Activated CD4-positive, CD25-positive, alpha-beta regulatory T cell (primary cell): Measurements from ENCODE around the gene CCDC134.
"Not testable (repeated sequence)": the region's sequence is repeated elsewhere in the genome, so short reads cannot be mapped to it uniquely, and the experiment has no call there.

ENCODE experiments used
- DNase-seq, 4 experiments: peaks; one replicate each; lab custom pipeline; 2025; lab: John Stamatoyannopoulos, UW

Gene CCDC134

GRCh38 chr22:41825376-41825775, 24.9 kb downstream of the CCDC134 start:
- no peak for DNase-seq

- no peak for DNase-seq
Measured at GRCh38 chr22:41826021-41826420, 25.5 kb downstream of the CCDC134 start.

GRCh38 chr22:41826430-41827383, 26.2 kb downstream of the CCDC134 start:
- DNase-seq = no peak

- DNase-seq = no peak
Measured at GRCh38 chr22:41827671-41828070, 27.2 kb downstream of the CCDC134 start.

GRCh38 chr22:41828516-41828915, 28.0 kb downstream of the CCDC134 start:
- no peak for DNase-seq

- no peak for DNase-seq
Measured at GRCh38 chr22:41830174-41830573, 29.7 kb downstream of the CCDC134 start.

DNA sequence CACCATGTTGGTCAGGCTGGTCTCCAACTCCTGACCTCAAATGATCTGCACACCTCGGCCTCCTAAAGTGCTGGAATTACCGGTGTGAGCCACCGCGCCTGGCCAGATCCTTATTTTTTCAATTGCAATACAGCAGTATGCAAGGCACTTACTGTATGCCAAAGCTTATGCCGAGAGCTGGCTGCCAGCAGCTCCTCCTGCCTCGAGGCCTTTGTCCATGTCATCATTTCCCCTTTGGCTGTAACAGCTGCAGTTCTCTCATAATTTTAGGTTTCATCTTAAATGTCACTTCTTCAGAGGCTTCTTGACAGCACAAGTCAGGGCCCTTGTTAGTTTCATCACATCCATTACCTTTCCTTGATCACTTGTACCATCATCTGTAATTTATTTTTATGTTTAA, 30.9 kb downstream of the CCDC134 start:
- no peak for DNase-seq

DNA sequence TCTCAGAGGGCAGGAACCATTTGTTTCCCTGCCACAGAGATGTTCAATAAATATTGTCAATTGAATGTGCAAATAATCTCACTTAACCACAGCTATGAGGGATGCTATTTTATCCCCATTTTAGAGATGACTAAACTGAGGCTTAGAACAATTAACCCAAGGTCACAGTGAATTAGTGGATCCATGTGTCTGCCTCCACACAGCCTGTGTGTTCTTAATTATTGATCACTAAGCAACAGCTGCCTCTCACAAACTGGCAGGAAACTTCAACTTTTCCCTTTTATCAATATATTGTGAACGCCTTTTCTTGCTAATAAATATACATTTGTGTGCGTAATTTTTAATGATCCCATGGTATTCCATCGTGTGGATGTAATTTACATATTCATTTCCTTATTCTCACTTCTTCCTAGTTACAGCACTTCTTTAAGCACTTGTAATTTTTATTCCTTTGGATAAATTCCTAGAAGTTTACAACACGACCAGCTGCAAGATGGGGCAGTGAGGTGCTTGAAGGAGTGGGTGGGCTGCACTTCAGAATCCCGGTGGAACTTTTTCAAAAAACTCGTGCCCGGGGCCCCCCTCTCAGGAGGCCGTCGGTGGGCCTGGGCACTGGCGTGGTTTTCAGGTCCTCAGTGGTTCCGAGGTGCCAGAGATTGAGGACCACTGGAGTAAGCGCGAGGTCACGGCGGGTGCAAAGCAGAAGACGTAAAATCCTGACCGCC, 31.5 kb downstream of the CCDC134 start:
- DNase-seq = no peak

DNA sequence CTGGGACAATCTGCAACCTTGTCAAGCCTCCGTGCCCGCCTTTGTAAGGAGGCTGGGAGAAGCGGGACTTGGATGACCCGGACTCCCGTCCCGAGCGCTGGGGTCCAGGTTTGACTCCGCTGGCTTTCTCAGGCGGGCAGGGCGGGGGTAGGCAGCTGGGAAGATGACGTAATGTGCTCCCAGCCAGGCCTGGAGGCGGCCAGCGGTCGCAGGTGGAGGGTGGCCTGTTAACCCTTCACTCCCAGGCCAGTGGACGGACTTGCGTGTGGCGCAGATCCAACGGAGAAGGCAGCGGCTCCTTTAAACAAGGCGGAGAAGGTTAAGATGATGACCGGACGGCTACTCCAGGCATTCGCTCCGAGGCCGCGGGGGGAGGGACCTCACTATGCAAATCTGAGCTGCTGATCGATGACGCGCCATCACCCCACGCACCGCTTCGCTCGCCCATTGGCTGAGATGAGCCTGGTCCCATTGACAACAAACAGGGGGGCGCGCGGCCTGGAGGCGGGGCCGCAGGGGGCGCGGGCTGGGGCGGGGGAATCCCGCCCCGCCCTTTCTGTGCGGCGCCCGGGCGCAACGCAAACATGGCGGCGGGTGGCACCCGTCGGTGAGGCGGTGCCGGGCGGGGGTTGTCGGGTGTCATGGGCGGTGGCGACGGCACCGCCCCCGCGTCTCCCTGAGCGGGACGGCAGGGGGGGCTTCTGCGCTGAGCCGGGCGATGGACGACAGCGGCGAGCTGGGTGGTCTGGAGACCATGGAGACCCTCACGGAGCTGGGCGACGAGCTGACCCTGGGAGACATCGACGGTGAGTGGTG, 32.3 kb downstream of the CCDC134 start, which contains the start of gene SREBF2:
SREBF2 (plus strand) TSS at position 553 of the 816 bp plus-strand sequence; CDS start at position 719, 166 bp downstream.
- peak; percentile 95 to 98 (median 96) for DNase-seq

GRCh38 chr22:41833369-41834004, 33.0 kb downstream of the CCDC134 start:
- DNase-seq = peak in 2 of 4 experiments; percentile 22 to 38

DNA sequence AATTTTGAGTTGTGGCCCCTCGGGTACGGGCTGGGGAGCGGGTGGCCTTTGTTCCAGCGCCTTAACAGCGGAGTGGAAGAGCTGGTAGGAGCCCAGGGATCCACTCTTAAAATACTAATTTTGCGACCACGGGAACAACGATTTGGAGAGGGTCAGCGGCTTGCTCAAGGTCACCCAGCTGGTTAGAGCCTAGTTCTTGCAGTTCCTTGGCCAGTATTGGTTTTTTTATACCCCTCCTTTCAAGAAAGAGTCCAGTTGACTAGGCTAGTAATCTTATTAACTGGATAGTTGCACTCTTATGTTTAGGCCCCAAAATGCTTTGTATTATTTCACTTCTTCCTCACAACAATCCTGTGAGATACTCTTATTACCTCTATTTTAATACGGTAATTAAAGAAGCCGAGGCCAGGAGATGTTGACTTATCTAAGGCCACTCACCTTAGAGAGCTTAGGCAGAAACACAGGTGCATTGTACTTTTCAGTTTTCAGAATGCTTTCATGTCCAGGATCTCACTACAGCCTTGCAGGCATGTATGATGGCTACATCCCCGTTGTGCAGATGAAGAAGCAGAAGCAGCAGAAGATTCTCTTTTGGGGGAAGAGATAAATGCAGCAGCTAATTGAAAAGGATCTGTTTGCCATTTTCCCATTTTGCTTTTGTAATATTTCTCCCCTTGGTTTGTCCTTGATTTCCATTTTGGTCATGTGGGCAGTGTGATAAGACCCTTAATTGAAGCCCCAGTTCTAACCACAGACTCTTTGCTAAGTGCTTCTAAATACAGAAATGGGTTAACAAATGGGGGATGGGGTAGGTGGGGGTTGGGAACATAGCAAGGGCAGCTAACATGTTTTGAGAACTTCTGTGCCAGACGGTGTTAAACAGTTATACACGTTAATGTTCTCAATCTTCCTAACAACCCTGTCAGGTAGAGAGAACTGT, 33.8 kb downstream of the CCDC134 start:
- DNase-seq = no peak

DNA sequence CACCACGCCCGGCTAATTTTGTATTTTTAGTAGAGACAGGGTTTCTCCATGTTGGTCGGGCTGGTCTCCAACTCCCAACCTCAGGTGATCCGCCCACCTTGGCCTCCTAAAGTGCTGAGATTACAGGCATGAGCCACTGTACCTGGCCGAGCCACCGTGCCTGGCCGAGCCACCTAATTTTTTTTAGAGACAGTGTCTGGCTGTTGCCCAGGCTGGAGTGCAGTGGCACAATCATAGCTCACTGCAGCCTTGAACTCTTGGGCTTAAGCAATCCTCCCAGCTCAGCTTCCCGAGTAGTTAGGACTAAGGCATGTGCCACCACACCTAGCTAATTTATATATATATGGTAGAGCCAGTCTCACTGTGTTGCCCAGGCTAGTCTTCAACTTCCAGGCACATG, 35.0 kb downstream of the CCDC134 start:
- not testable (repeated sequence) for DNase-seq

DNA sequence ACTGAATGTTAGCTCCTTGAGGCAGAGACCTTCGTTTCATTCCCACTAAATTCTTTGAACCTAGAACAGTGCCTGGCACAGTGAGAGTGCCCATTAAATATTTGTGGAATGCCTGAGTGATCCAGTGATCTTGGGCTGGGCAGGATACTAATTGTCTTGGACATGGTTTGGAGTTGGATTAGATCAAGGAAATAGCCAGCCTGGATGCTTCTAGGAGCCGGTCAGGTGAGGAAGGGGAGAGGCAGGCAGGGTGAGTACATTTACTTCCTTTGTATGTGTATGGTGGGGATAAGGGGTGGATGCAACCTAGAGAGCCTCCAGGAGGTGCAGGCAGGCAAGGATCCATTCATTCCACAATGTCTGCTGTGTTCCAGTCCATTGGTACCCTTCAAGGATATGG, 36.1 kb downstream of the CCDC134 start:
- no peak for DNase-seq

GRCh38 chr22:41838842-41839618, 38.6 kb downstream of the CCDC134 start:
- DNase-seq = no peak

DNA sequence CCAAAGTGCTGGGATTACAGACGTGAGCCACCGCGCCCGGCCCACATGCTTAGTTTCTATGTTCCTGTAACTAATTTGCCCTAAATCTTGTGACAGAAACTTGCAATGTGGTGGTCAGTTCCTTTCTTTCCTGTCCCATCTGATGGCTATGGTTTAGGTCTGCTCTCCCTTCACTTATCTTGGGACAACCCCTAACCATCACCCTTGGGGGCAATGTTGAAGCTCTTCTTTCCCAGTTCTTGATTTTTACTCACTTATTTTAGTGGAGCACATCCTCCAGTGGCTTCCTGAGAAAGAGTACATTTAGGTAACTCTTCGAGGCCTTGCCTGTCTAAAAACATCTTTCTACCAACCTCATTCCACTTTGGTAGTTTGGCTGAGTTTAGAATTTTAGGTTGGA, 39.7 kb downstream of the CCDC134 start:
- DNase-seq = no peak

DNA sequence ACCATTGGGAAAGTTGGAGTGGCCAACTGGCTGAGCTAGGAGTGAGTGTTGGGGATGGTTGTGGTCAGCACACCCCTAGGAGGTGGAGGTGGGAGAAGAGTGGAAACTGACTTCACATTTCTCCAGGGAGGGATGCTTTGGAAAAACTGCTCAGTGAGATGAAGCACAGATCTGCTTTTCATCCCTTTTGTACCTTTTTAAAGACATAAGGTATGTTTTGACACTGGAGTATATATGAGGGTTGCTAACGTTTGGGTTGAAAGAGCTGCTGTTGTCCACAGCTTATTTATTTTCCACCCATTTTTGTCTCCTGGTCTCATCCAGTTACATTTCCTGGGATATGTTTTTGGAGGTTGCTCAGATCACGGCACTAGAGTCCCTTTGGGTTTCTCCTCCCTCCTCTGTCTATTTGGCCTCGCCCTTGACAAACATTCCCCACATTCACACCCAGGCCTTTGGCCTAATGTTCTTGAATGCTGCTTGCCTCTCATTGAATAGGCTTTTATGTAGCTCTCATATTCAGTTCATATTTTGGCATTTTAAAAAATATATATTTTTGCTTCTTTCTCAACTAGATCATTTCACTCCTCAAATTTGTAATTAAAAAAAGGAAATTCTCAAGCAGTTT, 40.7 kb downstream of the CCDC134 start:
- DNase-seq = no peak

- no peak for DNase-seq
Measured at GRCh38 chr22:41842996-41843970, 42.8 kb downstream of the CCDC134 start.

- no peak for DNase-seq
Measured at GRCh38 chr22:41844036-41844435, 43.6 kb downstream of the CCDC134 start.
